ENCODE measurements around the gene CCR7. TPM values are rescaled to one million over a fixed set of nuclear protein-coding genes. Genes with fewer than 3 reads are reported as not detected.
A peak's percentile ranks its signal among the peaks of the same experiment; 100 is the strongest.

CCR7 gene
- polyA plus RNA-seq, 2 of the 4 experiments (the other 2 are of a cell fraction), result 0.84 to 1.4 TPM

GRCh38 chr17:40538936-40539705, 26.2 kb downstream of the CCR7 start:
- ATAC-seq (no peak), DNase-seq (ENCODE audit: low read depth in 1 of 2, low spot score in 1 of 2) (no peak), FAIRE-seq (no peak)
- peaks cover 78% of the 10 kb centered on the region for H3K4me1 ChIP-seq
- ChIA-PET POLR2A (interaction anchor here (1.4 to 9.7 kb wide), 2 partner anchors 12 to 67 kb away, joined by 5 to 64 read pairs; no protein-coding TSS in a partner anchor), CTCF (interaction anchor here (0.6 to 36.6 kb wide), 14 partner anchors 9 to 235 kb away, joined by 3 to 1144 read pairs (median 6); partner anchors contain the start of genes CCR7, IGFBP4 and TOP2A)
- peak overlapping the region; percentile 95 to 99 for H3K27ac ChIP-seq
- no peak overlapping the region for H3K4me2 ChIP-seq
- no peak overlapping the region for H3K4me3 ChIP-seq
- H3K9me3 ChIP-seq, result no peaks in the 10 kb centered on the region
- TF ChIP-seq CHD4 (IDR thresholded peaks at IDR 0.05; ENCODE audit: borderline replicate concordance) (no peak), ATOH8 (CRISPR knock-in tag; IDR thresholded peaks at IDR 0.05; ENCODE audit: low read depth) (peak; percentile 35; the same call in 1 of the 2 replicates), HMGXB4 (CRISPR knock-in tag; IDR thresholded peaks at IDR 0.05; ENCODE audit: borderline replicate concordance) (no peak), FOSL2 (IDR thresholded peaks at IDR 0.05) (no peak), FOSL2 (CRISPR knock-in tag; IDR thresholded peaks at IDR 0.05) (peak; percentile 33; the same call in 1 of the 2 replicates), HOXB5 (CRISPR knock-in tag; IDR thresholded peaks at IDR 0.05) (peak; percentile 69)
- 91% methylated on average over 6 of the region's 6 CpGs for WGBS (ENCODE audit: missing lambda C conversion rate)

GRCh38 chr17:40538019-40538935, 27.0 kb downstream of the CCR7 start:
- TF ChIP-seq TFCP2L1 (CRISPR knock-in tag; IDR thresholded peaks at IDR 0.05) (peak; percentile 90; the same call in 1 of the 2 replicates), NR3C1 (IDR thresholded peaks at IDR 0.05) (no peak), HOXB5 (CRISPR knock-in tag; IDR thresholded peaks at IDR 0.05) (peak; percentile 21; the same call in 1 of the 2 replicates), ELK1 (IDR thresholded peaks at IDR 0.05; ENCODE audit: low read depth, low read length) (no peak), HOXB13 (CRISPR knock-in tag; IDR thresholded peaks at IDR 0.05; ENCODE audit: low read depth) (peak; percentile 17; the same call in 1 of the 2 replicates), HOXA7 (CRISPR knock-in tag; IDR thresholded peaks at IDR 0.05) (peak; percentile 23; the same call in 1 of the 2 replicates), ZSCAN20 (CRISPR knock-in tag; IDR thresholded peaks at IDR 0.05) (0 out of 2 replicates have a peak, but pooled peaks have one; percentile 53)
- DNase-seq (ENCODE audit: low read depth in 1 of 2, low spot score in 1 of 2), result no peak
- ChIA-PET POLR2A (interaction anchor here (1.1 to 9.7 kb wide), 3 partner anchors 11 to 21 kb away, joined by 3 to 64 read pairs (median 17); no protein-coding TSS in a partner anchor), CTCF (interaction anchor here (0.8 to 36.6 kb wide), 11 partner anchors 8 to 182 kb away, joined by 3 to 1144 read pairs (median 105); partner anchors contain the start of genes CCR7, IGFBP4 and TOP2A)
- no peak overlapping the region for H3K4me3 ChIP-seq
- peaks cover 77% of the 10 kb centered on the region for H3K4me1 ChIP-seq
- ATAC-seq, result no peak
- 86% methylated on average over 15 of the region's 15 CpGs for WGBS (ENCODE audit: missing lambda C conversion rate)
- H3K4me2 ChIP-seq, result no peak overlapping the region; the same call in 2 of the 3 replicates
- no peaks in the 10 kb centered on the region for H3K9me3 ChIP-seq
- no peak for FAIRE-seq
- peak overlapping the region; percentile 95 to 99 for H3K27ac ChIP-seq
